Measurements from ENCODE around the gene HAGHL.
"Not testable (repeated sequence)": the region's sequence is repeated elsewhere in the genome, so short reads cannot be mapped to it uniquely, and the experiment has no call there.

HAGHL gene

DNA sequence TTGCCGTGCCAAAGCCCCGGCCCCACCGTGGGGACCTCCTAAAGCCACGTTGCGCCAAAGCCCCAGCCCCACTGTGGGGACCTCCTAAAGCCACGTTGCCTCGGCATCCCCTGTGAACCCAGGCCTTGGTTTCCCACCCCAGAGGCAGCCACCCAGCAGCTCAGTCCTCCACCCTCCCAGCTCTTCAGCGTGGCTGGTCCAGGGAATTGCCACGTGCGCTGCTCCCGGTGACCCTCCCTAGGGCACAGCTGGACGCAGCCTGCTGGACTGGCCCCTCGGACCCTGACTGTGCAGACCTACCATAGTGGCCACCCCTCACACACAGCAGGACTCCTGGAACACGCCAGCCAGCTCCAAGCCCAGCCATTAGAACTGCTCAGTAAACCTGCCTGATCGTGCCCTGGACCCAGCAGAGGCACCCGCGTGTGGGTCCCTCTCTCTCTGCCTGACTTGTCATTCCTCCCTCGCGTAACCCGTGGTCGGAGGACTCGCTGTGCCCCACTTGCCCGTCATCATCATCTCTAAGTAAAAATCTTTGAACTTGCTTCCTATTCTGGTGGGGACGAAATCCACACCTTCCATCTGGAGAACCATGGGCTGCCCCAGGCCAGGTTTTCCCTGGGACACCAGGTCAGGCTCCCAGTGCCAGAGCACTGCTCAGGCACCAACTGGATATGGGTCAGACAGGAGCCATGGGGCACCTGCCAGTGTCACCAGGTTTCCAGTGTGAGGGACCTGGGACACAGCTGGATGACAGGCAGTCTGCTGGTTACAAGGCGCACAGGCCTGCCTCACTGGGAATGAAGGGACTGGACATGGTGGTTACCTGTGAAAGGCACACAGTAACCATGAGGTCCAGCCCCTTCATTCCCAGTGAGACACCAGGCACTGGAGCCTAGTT, 8.3 kb downstream of the HAGHL start:
- no peak for DNase-seq (ENCODE audit: low read depth)

DNA sequence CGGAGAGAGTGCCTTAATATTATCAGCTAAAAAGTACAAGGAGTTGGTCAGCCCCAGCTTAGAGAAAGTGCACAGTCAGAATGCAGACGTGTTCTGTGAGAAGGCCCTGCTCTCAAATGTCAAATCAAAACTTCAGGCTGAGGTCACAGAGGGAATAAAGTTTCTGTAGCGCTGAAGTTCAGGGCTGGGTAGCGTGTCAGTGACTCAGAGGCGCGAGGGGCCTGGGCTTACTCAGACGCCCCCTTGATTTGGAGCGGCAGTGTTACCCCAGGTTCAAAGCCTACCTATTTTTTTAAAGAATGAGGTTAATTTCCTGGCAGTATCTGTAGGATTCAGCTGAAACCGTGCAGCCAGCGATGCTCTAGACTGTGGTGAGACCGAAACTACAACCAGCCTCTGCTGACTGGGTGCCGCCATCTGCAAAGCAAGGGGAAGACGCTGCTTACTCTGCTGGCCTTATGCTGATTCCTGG, 9.1 kb downstream of the HAGHL start:
- DNase-seq (ENCODE audit: low read depth) = no peak

DNA sequence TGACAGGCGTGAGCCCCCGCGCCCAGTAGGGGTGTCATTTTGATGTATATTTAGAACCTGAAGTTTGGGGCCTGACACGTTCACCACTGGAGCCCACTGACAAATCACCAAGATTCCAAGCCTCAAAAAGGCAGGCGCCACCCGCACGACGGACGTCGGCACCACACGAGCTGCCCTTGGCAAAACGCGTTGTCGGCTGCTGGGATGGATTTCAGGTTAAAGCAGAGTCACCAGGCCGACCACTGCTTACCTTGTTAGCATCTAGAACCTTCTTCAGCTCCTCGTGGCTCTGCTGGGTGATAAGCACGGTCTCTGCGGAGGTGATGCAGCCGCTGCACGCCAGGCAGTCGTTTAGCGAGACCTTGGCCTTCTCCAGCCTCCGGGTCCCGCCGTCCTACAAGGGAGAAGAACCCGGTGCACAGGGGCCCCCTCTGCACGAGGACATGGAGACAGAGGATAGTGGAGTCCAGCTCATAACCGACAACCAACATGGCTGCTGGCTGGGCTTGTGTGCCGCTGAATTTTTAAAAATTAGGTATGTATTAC, 10.1 kb downstream of the HAGHL start:
- no peak for DNase-seq (ENCODE audit: low read depth)

DNA sequence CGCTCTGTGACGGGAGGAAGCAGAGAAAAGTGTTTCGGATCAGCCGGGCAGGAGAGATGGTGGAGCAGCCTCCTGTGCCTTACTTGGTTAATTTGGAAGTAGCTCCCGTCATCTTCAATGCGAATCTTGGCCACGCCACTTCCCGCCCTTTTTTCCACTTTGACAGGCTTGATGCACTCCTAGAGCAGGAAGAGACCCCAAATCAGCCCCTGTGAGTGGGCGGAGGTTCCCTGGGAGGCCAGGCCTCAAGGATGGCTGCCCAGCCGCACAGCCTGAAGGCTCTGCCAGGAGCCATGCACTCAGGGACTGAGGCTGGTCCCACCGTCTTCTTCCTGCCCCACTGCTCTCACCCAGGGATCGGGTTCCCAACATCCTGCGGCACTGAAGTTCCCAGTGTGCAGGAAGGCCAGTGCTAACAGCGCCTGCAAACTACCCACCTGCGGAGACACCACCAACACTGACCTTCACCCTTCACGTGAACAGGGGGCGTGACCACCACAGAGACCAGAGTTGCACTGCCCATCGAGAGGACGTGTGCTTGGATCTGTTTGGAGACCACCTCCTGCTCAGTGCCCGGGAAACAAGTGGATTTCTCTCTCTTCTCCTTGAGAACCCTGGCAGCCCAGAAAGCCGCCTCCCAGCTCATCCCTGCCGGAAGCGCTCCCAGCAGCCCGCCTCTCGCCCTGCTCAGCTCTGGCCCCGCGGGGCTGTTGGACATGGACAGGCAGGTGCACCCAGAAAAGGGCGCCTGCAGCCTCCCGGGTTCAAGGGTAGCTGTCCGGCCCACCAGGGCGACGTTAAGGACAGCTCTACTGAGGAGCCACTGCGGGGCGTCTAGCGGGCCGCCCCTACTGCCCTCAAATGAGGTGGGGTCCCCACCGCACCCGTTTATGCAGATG, 12.9 kb downstream of the HAGHL start:
- no peak for DNase-seq (ENCODE audit: low read depth)

DNA sequence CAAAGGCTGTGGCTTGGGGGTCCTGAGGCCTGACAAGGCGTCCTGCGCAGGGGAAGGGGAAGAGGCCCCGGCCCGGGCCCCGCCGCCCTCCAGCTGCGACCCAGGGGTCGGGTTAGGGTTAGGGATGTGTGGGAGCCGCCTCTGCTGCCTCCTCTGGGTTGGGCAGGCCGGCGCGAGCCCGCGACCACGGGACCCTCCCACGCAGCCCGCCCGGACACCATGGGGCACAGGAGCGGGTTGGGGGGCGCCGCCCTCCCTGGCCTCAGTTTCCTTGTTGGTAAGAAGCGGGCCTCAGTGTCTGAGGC, 13.5 kb downstream of the HAGHL start:
- DNase-seq (ENCODE audit: low read depth) = no peak

DNA sequence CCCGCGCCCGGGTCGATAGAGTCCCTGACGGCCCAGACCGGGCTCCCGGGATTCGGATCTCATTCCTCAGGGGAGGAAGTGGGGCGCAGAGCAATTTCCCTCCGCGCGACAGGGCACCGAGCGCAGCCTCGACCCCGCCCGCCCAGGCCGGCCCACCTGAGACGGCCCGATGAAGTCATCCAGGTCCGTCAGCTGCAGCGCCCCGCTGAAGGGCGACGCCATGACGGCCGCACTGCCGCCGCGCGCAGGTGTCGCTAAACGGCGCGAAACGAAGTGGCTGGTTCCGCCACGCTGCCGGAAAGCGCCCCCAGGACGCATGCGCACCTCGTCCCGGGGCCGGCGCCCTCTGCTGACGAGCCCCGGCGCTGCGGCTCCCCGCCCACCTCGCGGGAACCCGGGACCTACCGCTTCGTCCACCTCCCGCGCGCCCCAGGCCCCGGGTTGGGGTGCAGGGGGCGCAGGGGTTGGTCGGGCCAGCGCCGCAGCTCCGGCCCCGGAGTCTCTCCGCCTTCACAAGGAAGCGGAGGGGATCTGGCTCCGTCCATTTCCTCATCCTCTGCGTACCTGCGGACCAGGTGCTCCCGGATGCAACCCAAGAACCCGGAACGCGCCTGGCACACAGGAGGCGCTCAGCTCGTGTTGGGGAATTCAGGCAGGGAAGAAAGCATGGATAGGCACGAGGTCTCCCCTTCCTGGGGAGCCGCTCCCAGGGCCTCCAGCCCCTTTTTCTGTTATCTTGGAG, 14.0 kb downstream of the HAGHL start, which contains the start of gene CIAO3:
CIAO3 (minus strand) TSS at position 234 of the 742 bp plus-strand sequence; CDS start at position 222, 12 bp downstream.
- peak; percentile 97 for DNase-seq (ENCODE audit: low read depth)

DNA sequence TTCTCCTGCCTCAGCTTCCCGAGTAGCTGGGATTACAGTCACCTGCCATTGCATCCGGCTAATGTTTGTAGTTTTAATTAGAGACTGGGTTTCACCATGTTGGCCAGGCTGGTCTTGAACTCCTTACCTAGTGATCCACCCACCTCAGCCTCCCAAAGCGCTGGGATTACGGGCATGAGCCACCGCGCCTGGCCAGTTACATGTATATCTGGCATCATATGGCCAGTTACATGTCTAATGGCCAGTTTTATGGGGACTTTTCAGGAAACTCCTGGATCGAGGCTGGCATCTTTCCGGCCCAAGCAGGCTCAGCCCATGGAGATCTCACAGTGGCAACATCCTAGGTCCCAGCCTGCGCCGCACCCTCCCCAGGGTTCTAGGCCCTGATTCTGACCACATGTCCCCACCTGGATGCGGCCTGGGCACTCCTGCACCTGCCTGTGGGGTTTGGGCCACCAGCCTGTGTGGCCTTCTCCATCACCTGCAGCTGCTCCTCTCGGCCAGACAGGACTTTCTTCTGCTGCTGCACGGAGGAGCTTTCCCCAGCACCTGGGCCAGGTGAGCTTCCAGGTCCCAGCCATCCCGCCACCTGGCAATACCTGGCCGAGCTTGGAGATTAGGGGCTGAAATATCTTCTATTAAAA, 15.2 kb downstream of the HAGHL start:
- DNase-seq (ENCODE audit: low read depth) = no peak

DNA sequence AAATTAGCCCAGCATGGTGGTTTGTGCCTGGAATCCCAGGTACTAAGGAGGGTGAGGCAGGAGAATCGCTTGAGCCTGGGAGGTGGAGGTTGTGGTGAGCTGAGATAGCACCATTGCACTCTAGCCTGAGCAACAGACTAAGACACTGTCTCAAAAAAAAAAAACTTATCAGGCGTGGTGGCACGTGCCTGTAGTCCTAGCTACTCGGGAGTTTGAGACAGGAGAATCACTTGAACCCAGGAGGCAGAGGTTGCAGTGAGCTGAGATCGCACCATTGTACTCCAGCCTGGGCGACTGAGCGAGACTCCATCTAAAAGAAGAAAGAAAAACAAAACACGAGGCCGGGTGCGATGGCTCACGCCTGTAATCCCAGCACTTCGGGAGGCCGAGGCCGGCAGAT, 16.0 kb downstream of the HAGHL start:
- DNase-seq (ENCODE audit: low read depth) = not testable (repeated sequence)

DNA sequence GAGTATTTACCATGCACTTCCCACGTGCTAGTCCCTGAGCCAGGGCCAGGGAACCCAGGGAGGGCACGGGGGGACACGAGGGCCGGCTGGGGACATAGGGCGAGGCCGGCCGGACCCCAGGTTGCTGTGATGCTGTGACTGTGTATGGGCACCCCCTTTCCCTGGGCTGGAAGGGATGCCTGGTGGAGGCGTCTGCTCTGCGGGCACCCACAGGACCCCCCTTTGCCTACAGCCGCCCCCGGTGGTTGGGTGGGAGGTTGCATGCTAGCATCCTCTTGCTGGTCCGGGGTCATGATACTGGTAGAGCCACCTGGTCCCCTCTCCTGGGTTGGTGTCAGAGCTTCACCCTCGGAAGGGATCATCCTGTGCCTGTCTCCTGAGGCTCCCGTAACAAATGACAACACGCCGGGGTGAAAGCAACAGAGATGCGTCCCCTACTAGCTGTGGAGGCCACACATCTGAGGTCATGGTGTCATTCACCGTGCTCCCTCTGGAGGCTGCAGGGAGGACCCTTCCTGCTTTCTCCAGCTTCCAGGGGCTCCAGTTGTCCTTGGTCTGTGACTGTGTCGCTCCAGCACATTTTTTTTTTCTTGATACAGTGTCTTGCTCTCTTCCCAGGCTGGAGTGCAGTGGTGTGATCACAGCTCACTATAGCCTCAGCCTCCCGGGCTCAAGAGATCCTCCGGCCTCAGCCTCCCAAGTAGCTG, 17.0 kb downstream of the HAGHL start:
- DNase-seq (ENCODE audit: low read depth) = no peak

DNA sequence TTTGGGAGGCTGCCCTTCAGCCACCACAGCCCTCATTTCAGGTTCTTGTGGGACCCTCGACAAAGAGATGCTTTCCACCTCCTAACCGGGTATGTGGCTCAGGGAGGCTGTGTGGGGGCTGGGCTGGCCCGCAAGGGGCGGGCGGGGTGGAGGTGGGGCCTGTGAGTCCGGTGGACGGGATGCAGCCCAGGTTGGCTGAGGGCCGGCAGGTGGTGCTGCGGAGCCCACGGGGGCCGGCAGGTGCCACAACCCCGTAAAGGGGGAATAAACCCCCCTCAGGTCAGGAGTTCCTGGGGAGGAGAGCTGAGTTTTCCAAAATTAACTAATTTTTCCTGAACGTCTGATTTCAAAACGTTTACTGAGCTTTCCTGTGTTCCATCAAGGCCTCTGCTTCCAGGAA, 18.8 kb downstream of the HAGHL start:
- DNase-seq (ENCODE audit: low read depth) = no peak

DNA sequence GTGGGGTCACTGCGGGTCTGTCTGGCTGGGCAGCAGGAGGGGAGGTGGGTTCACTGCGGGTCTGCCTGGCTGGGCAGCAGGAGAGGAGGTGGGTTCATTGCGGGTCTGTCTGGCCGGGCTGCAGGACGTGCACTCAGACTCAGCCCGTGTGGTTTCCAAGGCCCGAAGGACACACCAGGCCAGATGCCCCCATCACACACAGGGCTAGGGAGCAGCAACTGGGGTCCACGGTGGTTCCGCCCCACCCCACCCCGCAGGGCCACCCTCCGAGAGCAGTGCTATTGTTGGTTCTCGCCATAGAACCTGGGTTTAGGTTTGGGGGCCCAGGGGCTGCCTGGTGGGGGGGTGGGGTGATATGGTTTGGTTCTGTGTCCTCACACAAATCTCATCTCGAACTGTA, 19.7 kb downstream of the HAGHL start:
- DNase-seq (ENCODE audit: low read depth) = no peak

DNA sequence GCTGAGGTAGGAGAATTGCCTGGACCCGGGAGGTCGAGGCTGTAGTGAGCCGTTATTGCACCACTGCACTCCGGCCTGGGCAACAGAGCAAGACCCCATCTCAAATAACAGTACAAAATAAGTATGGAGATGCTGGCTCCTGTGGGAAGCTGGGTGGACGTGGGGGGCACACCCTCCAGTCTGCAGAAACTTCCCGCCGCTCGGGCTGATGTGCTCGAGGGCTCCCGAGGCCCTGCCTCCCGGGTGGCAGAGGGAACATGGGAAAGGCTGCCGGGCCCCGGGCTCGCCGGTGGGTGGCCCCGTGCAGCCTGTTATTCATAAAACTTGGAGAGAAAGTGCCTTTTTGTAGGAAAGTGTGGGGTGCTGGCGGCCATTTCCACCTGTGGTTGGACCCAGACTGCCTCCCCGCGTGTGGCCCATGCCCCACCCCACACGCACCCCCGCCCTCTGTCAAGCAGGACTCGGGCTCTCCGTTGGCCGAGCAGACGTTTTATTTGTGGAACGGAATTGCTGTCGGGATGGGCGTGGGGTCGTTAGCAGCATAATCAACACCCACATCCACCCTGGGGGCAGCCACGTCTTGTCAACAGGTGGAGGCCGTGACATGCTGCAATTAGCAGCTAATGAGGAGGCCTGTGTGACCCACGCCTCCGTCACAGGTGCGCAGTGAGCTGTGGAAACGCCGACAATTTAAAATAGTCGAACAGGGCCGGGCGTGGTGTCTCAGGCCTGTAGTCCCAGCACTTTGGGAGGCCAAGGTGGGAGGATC, 21.3 kb downstream of the HAGHL start:
- no peak for DNase-seq (ENCODE audit: low read depth)

DNA sequence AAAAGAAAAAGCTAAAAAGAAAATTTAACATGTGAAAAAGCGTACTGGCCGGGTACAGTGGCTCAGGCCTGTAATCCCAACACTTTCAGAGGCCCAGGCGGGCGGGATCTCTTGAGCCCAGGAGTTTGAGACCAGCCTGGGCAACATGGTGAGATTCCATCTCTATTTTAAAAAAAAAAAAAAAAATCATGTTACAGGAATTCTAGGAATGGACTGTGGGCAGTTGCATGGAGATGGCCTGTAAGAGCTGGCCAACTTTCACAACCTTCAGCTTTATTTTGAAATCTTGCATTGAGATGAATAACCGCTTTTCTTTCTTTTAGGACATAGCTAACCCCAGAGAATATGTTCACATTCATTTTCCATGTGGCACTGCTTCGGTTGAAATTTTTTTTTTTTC, 22.1 kb downstream of the HAGHL start:
- no peak for DNase-seq (ENCODE audit: low read depth)

DNA sequence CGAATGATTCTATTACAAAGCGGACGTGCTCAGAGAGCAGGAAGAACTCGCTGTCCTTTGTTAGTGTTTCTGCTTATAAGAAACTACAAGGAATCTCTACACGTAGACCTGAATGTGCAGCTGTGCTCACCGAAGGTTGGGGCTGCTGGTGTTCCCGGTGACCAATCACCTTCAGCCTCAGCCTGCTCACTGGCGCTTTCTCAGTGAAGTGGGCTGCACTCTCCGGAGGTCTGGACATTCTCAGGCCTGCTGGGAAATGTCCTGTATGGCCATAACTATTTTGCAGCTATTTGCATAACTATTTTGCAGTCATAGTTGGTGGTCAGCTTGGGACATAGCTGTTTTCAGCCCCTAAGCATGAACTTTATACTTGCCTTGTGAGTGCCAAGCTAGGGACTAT, 23.6 kb downstream of the HAGHL start:
- DNase-seq (ENCODE audit: low read depth) = no peak

DNA sequence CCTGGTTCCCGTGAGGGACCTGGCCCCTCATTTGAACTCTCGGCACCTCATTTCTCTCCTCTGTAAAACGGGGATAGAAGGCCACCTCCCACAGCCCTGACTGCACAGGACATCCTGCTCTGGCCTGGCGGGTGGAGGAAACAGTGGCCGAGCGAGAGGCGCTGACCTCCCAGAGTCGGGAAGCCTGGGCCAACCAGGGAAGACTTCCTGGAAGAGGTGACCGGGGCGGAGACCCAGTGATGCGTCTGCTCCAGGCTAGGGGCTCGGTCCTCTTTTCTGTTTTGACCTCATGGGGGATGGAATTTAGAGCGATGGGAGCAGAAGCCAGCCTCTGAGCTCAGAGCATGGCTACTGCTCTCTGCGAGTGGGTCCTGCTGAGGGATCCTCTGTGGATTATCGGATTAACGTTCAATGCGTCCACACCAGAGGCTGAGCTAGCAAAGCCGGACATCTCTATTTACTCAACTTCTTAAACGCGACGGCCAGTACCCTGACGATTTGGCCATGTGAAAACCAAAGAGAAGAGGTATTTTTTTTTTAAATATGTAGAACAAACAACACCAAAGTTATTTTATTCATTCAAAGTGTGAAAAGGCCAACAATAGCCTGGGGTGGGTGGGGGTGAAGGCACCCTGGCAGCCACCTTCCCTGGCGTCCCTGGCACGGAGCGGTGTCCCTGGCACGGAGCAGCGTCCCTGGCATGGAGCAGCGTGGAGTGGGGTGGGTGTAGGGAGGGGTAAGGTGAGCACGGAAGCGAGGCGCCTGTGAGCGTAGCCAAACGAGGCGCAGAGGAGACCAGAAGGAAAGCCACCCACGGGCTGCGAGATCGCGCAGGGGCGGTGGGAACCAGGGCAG, 24.5 kb downstream of the HAGHL start:
- no peak for DNase-seq (ENCODE audit: low read depth)

DNA sequence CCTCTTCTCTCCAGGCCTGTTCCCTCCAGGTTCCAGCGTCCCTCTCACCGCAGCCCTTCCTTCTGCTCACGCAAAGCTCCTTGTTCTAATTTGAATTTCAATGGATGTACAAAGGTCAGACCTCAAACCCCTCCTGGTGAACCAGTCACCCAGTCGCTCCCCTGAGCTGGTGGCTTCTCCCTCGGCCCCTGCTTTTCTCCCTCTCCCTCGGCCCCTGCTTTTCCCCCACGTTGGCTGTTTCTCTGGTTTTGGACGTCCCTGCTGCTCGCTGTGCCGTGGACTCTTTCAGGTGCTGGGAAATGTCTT, 25.1 kb downstream of the HAGHL start:
- no peak for DNase-seq (ENCODE audit: low read depth)

DNA sequence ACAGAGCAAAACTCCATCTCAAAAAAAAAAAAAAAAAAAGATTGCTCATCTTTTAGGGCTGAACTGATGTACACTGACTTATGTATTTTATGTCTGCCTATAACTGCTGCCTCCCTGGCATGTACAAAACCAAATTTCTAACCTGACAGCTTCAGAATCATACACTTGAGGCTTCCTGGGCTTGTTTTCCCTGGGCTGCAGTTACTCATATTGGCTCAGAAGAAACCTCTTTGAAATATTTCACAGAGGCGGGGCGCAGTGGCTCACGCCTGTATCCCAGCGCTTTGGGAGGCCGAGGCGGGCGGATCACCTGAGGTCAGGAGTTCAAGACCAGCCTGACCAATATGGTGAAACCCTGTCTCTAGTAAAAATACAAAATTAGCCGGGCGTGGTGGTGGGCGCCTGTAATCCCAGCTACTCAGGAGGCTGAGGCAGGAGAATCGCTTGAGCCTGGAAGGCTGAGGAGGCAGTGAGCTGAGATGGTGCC, 27.3 kb downstream of the HAGHL start:
- DNase-seq (ENCODE audit: low read depth) = not testable (repeated sequence)

DNA sequence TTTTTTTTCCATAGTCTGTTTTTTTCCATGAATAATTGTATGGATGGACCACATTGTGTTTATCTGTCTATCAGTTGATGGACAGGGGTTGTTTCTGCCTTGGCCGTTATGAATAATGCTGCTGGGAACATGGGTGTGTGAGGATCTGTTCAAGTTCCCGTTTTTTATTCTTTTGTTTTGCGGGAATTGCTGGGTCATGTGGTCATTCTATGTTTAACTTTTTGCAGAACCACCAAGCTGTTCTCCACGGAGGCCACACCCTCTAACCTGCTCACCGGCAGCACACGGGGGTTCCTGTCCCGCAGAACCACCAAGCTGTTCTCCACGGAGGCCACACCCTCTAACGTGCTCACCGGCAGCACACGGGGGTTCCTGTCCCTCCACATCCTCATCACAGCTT, 27.8 kb downstream of the HAGHL start:
- no peak for DNase-seq (ENCODE audit: low read depth)

DNA sequence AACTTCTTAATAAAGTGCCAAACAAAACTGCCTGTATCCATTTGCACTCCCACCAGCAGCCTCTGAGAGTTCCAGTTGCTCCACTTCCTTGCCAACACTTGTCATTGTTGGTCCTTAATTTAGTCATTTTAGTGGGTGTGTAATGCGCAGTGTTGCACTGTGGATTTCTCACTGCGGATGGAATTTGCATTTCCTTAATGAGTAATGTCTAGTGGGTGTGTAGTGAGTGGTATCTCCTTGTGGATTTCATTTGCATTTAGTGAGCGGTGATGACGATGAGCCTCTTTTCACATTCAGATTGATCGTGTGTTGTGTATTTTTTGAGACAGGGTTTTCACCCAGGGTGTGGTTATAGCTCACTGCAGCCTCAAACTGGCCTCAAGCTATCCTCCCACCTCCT, 29.5 kb downstream of the HAGHL start:
- no peak for DNase-seq (ENCODE audit: low read depth)
